ENCODE measurements around the gene JPH4.

- TF ChIP-seq EZH2 (IDR thresholded peaks at IDR 0.05; ENCODE audit: borderline replicate concordance, low read depth, low read length, severe bottlenecking) (no peak), CTCF (IDR thresholded peaks at IDR 0.05; ENCODE audit: extremely low read depth in 1 of 2, insufficient read depth in 1 of 2, low read depth in 1 of 2, low read length in 2 of 2) (no peak), POLR2AphosphoS5 (IDR thresholded peaks at IDR 0.05; ENCODE audit: insufficient read depth, low read depth, low read length) (no peak), POLR2A (IDR thresholded peaks at IDR 0.05; ENCODE audit: low read depth, low read length) (no peak), FOS (IDR thresholded peaks at IDR 0.05; ENCODE audit: borderline replicate concordance, insufficient read depth, low read length) (no peak), MAX (IDR thresholded peaks at IDR 0.05; ENCODE audit: insufficient read depth, insufficient read length) (no peak)
These were observed 33.8 kb upstream of the JPH4 start for GRCh38 chr14:23612354-23612732.
